Cerebellar nuclear complex (tissue), 1 donor: ENCODE data around the gene C2orf81.
"Not testable (repeated sequence)": the region's sequence is repeated elsewhere in the genome, so short reads cannot be mapped to it uniquely, and the experiment has no call there.

Experiments
- DNase-seq, 2 experiments: peaks; one replicate each; lab custom pipeline; 2025; lab: John Stamatoyannopoulos, UW

Gene C2orf81

GRCh38 chr2:74442483-74443297 is 21.3 kb upstream of the C2orf81 start:
- not testable (repeated sequence) for DNase-seq

GRCh38 chr2:74441690-74442482 is 20.5 kb upstream of the C2orf81 start, which contains the start of gene RTKN:
RTKN (minus strand) TSS chr2:74441937; CDS start chr2:74441816, 121 bp downstream.
- no peak for DNase-seq

GRCh38 chr2:74441170-74441689 is 19.8 kb upstream of the C2orf81 start:
- DNase-seq = no peak

- no peak for DNase-seq
Measured at GRCh38 chr2:74440378-74441169, 19.2 kb upstream of the C2orf81 start.

- no peak for DNase-seq
Measured at GRCh38 chr2:74439803-74440377, 18.5 kb upstream of the C2orf81 start.

GRCh38 chr2:74439373-74439772 is 18.0 kb upstream of the C2orf81 start:
- DNase-seq = no peak

GRCh38 chr2:74438248-74438647 is 16.8 kb upstream of the C2orf81 start:
- DNase-seq = no peak

- no peak for DNase-seq
Measured at GRCh38 chr2:74436848-74437695, 15.7 kb upstream of the C2orf81 start.

GRCh38 chr2:74436111-74436805 is 14.8 kb upstream of the C2orf81 start:
- DNase-seq = no peak

- no peak for DNase-seq
Measured at GRCh38 chr2:74430502-74430901, 9.1 kb upstream of the C2orf81 start.

- DNase-seq = no peak
Measured at GRCh38 chr2:74429487-74430451, 8.3 kb upstream of the C2orf81 start.

- no peak for DNase-seq
Measured at GRCh38 chr2:74428675-74429074, 7.3 kb upstream of the C2orf81 start.

- no peak for DNase-seq
Measured at GRCh38 chr2:74427551-74427950, 6.1 kb upstream of the C2orf81 start.

GRCh38 chr2:74426181-74426758 is 4.9 kb upstream of the C2orf81 start:
- DNase-seq = no peak

- no peak for DNase-seq
Measured at GRCh38 chr2:74425523-74425922, 4.1 kb upstream of the C2orf81 start.

- no peak for DNase-seq
Measured at GRCh38 chr2:74424995-74425406, 3.6 kb upstream of the C2orf81 start.

- DNase-seq = no peak
Measured at GRCh38 chr2:74424139-74424992, 2.9 kb upstream of the C2orf81 start.
